Effector CD4-positive, alpha-beta T cell (primary cell): Measurements from ENCODE around the gene SOCS7.
"Not testable (repeated sequence)": the region's sequence is repeated elsewhere in the genome, so short reads cannot be mapped to it uniquely, and the experiment has no call there.

Experiments
- DNase-seq: peaks from one replicate; pipeline ENCODE4 v3.0.0-alpha.2; 2020

SOCS7 gene

DNA sequence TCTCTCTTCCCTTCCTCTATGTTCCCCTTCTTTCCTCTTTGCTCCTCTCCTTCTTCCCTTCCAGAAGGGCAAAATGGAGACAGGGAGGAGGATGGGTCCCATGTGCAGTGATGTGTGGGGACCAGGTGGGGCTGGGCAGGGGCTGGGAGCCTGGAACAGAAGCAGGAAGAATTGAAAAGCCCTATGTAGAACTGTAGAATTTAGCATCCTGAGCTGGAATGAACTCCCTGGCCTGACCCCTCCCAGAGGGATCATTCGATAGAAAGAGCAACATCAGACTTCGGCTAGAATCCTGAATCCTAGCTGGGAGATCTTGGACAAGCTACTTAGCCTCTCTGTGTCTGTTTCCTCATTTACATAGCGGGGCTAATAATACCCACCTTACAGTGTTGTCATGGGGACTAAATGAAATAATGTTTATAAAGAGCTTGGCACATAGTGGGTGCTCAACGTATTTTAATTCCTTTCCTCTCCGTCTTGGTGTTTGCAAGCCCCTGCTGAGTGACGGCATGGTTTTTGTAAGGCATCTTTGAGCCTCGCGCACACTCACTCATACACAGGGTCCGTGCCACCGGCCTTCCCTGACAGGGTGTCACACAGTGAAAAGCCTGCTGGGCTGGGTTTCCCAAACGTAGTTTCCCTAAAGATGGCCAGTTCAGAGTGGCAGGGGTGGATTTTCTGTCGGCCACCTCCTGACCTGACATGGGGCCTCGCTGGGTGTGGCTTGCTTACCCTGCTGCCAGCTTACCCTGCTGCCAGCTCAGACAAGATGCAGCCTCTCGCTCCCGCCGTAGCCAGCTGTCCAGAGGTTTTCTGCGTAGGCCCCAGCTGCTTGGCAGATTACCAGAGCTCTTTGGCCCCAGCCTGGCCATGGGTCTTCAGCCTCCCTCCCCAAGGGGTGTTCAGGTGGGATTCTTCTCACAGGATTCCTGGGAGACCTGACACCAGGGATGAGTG is 70.5 kb downstream of the SOCS7 start:
- DNase-seq, result no peak

DNA sequence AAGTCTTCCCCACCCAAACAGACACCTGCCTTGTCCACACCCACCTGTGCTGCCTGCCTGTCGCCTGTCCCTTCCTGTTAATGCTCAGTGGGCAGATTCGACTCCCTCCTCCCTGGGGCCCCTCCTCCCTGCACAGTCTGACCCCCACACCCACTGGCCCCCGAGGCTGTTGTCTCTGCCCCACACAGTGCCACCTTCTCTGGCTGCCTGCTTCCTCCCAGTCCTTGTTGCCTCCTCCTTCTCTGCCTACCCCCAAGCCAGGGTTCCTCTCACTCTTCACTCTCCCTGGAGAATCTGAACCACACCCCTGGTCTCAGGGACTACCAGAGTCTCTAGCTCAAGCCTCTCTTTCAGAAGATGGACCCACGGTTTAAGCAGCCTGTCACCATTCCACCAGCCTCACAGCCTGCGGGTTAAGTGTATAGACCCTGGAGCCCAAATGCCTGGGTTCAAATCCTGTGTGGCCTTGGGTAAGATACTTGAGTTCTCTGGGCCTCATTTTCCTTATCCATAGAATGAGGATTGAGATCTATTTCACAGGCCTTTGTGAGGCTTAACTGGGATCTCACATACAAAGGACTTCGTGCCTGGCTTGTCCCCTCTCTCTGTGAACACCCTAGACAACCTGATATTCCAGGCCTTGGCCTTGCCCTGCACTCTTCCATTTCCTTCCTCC is 72.8 kb downstream of the SOCS7 start:
- no peak for DNase-seq

DNA sequence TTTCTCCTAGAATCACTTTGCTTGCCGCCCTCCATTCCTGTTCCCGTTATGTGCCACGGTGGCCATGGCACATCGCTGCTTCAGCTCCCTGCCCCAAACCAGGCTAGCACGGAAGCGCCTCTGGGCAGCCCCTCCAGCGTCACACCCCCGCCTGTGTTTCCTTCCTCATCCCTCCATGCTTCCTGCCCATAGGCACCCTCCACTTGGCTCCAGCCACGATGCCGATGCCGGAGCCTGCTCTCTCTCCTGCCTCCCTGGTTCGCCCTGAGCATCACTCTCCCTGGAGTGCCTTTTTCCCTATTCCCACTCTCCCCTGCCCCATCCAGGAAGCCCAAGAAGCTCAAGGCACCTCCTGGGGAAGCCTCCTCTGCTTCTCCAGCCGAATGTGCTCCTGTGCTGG is 73.4 kb downstream of the SOCS7 start:
- DNase-seq, result no peak

DNA sequence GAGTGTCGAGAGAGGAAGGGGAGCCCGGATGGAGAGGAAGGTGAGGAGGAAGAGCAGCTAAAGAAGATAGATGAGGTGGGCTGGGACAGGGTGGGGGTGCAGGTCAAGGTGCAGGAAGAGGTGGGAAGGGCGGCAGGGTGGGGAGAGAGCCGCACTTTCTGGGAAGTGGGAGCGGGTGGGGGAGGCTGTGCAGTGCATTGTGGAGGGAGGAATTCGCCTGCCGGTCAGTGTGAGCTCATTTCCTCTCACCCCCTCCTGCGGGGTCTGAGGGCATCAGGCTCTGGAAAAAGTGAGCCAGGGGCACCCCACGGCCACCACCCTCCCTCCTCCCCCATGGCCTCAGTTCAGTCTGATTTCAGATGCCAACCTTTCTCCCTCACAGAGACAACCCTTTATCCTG is 74.1 kb downstream of the SOCS7 start:
- no peak for DNase-seq

DNA sequence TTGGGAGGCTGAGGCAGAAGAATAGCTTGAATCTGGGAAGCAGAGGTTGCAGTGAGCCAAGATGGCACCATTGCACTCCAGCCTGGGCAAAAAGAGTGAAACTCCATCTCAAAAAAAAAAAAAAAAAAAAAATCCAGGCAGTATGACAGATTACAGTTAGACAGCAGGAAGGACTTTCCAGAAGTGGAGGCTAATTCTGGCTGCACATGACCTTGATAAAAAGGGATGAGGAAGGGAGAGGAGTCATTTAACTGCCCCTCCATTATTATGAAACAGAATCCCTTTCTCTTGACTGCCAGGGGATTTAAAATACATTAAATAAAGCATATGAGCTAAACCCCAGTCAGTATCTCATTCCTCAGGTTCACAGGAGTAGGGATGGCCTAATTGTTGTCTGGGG is 74.8 kb downstream of the SOCS7 start:
- DNase-seq, result no peak

DNA sequence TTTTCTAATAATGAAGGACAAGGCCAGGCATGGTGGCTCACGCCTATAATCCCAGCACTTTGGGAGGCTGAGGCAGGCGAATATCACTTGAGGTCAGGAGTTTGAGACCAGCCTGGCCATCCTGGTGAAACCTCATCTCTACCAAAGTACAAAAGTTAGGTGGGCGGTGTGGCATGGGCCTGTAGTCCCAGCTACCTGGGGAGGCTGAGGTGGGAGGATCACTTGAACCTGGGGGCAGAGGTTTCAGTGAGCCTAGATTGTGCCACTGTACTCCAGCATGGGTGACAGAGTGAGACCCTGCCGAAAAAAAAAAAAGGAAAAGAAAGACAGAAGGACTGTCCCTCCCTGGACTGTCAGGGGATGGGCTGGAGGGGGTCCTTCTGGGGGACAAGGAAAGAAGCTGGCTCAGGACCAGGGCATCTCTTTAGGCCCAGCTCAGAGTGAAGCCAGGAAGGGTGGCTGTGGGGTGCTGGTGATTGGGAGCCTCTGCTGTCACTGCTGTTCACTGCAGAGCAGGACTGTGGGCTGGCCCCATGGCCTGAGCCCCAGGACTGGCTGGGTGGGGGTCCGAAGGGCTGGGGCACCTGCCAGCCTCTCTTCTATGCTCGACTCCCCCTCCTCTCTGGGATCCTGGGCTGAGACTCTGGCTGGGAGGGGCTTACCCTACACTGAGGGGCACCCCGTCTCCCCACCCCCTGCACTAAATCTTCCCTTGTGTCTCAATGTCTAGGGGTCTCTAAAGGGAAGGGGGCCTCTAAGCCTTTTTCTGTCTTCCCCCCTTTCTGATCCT is 75.7 kb downstream of the SOCS7 start:
- no peak for DNase-seq

DNA sequence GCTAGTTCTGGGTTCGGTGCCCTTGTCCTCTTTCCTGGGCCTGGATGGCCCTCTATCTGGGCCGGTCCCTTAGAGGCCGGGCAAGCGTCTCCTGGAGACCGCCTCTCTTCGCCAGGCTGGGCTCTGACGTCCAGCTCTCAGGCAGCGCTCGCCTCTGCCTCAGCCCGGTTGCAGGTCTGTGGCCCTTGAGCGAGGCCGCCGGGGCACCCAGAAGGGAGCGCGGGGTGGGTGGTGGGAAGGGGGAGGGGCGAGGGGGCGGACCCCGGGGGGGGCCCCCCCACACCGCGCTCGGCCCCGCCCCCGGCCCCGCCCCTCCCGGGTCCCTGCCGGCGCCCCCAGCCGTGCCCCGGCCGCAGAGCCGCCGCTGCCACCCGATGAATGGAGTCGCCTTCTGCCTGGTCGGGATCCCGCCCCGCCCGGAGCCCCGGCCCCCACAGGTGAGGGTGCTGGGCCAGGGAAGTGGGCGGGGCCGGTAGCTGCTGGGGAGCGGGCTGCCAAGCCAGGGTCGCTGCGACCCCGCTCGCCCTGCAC is 76.5 kb downstream of the SOCS7 start, which contains the start of gene ARHGAP23:
ARHGAP23 (plus strand) TSS at position 353 of the 531 bp plus-strand sequence; CDS start at position 375, 22 bp downstream.
- DNase-seq, result peak; percentile 23

DNA sequence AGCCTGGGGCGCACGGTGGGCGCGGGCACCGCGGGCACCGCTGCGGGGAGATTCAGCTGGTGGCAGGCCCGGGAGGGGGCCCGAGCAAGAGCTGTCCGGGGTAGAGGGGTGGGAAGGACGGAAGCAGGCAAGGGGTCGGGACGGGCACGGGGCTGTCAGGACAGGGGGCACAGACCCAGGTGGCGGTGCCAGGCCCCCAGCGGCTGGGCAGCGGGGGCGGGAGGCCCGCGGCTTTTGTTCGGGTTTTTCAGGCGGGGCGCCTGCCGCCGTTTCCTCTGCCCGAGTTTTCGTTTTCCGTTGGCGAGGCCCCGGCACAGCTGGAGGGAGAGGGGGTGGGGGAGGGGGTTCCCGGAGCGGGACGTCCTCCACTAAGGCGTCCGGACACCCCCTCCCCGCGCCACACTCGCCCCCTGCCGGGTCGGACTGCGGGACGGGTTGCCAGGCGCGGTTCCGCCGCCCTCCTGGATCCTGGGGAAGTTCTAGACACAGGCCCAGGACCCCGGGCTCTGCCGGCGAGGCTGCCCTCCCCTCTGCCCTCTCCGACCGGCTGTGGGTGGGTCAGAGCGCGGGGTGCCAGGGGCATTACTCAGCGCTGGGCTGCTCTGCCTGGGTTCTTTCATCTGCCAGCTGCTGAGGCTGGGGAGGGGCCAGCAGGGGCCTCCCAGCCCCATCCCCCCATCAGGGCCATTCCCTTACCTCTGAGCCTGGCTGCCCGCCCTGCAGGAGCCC is 77.2 kb downstream of the SOCS7 start:
- DNase-seq, result no peak

DNA sequence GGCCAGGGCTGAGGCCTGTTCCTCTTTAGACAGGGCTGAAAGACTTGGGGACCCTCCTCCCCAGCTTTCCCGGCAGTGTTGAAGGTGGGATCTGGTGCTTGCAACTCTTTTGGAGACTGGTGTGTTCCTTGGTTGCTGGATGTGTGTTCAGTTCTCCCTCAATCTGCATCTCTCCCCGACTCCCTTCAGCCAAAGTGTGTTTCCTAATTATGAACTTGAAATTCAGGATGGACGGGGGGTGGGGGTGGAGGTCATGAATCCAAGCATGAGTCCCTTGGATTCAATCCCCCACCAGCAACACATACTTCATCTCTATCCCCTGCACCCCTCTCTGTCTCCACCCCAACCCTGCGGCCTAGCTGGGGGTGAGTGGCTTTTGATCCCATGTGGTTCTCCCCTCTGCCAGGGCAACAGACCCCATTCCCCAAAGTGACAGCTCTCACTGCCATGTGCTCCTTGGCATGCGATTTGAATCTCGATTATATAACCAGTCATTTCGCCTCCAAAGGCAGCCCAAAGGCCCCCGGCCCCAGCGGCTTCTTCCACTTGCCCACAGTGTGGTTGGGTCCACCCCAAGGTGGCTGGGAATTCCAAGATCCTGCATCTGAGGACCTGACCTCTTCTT is 77.9 kb downstream of the SOCS7 start:
- no peak for DNase-seq

DNA sequence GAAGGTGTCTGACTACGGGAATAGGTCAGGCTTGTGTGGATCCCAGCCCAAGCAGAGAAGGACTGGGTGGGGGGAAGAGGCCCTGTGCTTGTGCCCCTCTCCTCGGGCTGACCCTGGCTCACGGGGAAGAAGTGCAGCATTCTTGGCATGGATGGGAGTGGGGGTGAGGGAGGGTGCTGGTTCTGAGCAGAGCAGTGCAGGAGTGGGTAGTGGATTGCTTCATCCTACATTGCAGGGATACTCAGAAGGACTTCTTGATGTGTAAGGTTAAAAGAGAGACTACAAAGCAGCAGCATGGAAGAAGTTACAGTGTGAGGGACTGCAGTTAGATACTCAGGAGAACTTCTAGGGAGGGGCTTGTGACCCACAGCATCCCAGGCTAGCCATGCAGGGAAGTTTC is 78.7 kb downstream of the SOCS7 start:
- no peak for DNase-seq

DNA sequence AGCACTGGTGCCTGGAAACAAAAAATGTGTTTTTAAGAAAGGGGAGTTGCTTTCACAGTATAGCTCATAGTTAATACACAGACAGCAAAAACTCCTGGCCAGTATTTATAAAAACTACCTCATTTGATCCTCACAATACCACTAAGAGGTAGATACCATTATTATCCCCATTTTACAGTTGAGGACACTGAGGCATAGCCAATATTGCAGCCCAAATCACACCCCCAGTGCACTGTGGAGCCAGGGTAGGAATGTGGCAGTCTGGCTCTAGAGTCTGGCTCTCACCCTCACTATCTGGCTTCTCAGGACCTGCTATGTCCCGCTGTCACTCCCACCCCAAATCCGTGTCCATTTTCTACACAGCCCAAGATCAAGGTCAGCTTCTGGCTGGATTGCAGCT is 79.2 kb downstream of the SOCS7 start:
- no peak for DNase-seq

DNA sequence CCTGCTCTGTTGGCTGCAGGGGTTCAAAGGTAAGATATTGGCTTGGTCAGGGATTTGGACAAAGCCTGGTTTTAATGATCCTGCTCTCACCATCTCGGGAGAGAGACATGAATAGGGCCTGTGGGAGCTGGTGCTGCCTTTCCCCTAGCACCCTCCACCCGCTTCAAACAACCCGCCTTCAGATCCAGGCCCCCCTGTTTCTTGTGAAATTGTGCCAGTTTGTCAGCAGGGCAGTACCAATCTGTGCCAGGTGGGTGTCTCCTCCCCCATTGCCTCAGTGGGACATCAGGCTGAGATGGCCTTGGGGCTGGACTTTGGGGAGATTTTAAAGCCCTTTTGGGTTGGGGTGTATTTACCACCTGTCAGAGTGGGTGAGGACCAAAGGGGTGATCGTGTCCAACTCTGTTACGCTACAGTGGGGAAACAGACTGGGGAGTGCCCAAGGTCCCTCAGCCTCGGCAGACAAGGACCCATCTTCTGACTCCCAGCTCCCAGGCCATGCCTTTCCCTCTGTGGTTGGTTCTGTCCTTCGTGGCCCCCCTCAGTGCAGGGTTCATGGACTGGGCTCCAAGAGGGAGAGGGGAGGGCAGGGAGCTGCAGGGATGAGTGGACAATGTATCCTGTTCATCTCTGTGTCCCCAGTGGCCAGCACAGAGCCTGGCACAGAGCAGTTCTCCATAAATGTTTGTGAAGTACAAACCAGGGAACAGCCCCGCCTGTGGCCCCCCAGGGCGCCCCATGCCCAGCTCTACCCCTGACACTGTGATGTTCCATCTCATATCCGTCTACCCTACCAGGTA is 79.9 kb downstream of the SOCS7 start:
- DNase-seq, result no peak

DNA sequence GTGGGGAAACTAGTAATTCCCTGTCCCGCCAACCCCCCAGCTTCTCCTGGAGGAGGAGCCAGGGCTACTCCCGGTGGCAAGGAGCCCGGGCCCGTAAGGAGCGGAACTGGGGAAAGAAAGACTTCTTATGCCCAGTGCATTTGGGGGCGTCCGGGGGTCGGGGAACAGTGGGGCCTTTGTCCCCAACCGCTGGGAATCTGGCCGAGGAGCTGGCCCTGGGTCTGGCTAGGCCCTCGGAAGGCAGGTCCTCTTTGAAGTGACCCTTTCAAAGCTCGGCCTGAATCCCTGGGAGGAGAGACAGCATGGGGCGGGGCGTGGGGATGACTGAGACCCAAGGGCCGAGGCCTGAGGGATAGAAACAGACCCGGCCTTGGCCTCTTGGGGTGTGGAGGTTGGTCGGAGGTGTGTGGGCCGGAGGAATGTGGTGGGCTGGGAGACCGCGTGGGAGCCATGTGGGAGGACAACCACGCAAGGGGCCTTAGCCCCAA is 82.6 kb downstream of the SOCS7 start:
- DNase-seq, result no peak

DNA sequence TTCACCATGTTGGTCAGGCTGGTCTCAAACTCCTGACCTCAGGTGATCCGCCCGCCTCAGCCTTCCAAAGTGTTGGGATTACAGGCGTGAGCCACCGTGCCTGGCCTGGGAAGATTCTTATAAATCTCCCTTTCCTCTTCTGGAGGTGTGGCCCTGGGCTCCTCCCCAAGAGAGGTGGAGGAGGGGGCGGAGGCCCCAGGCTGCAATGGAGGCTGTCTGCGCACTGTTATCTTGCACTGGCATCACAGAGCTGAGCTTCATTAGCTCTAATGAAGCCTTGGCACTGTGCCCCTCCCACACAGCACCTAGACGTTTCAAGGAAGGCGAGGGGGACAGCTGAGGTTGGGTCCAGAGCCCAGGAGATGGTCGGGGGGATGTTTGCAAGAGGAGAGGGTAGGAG is 84.2 kb downstream of the SOCS7 start:
- DNase-seq, result no peak

DNA sequence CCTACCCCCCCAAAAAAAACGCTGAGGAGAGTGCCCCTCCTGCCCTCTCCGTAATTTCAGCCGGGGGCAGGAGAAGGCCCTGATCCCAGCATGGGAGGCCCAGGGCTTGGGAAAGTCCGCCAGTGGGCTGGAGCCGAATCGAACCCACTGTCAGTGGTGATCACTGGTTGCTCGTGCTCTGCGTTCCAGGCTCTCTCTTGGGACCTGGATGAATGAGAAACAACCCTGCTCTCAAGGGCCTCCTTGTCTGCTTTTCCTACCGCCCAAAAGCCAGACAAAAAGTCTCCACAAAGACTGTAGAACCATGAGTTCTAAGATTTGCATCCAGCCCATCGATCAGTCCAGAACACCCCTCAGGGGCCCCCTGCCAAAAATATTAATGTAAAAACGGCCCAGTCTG is 84.7 kb downstream of the SOCS7 start:
- no peak for DNase-seq

DNA sequence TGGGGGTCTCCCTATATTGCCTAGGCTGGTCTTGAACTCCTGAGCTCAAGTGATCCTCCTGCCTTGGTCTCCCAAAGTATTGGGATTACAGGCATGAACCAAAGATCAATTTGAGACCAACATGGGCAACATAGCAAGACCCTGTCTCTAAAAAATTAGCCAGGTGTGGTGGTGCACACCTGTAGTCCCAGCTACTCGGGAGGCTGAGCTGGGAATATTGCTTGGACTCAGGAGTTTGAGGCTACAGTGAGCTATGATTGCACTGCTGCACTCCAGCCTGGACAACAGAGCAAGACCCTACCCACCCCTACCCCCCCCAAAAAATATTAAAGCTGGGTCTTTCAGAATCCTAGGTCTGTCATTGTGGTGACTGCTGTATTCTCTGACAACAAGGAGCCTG is 85.7 kb downstream of the SOCS7 start:
- not testable (repeated sequence) for DNase-seq

DNA sequence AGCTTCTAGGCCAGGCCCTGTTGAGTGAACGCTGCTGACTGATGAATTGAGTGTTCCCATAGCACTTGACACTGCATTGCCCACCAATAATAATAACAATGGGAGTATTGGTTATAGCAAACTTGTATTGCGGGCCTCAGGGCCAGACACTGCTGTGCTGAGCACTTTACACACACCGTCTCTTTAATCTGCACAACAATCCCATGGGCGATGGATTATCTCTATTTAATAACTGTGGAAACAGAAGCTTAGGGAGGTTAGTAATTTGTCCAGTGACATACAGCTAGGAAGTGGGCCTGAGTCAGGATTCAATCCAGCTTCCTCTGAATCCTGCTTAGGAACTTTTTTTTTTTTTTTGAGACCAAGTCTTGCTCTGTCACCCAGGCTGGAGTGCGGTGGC is 87.8 kb downstream of the SOCS7 start:
- DNase-seq, result no peak

DNA sequence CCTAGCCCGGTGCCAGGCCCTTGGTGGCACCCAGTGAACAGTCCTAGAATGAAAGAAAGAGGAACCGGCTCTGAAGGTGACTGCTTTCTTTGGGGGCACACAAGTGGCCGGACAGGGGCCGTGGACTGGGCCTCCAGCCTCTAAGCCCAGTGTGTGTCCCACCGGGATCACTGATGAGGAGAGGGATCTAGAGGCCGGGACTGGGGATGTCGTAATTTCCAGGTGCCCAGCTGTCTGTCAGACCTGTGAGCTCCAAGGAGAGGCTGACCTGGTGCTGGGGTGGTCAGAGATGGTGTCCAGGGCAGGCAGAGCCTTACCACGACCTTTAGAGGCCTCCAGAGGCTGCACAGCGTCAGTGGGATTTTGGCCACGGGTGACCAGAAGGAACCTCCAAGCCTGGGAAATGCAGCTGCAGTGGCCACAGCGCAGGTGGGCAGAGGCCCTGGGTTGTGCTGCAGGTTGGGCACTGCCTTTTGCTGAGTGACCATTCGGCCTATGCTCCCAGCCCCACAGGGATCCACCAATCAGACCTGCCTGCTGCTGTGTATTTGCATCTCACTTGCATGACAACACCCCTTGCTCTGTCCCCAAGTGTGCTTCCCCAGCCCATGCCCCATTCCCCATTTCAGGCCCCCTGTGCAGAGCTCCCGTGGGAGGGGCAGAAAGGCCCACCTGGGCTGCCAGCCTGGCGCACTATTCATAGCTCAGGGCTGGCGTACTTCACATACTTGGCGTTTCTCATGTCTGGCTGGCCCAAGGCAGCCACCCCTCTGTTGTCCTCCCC is 89.2 kb downstream of the SOCS7 start:
- no peak for DNase-seq

DNA sequence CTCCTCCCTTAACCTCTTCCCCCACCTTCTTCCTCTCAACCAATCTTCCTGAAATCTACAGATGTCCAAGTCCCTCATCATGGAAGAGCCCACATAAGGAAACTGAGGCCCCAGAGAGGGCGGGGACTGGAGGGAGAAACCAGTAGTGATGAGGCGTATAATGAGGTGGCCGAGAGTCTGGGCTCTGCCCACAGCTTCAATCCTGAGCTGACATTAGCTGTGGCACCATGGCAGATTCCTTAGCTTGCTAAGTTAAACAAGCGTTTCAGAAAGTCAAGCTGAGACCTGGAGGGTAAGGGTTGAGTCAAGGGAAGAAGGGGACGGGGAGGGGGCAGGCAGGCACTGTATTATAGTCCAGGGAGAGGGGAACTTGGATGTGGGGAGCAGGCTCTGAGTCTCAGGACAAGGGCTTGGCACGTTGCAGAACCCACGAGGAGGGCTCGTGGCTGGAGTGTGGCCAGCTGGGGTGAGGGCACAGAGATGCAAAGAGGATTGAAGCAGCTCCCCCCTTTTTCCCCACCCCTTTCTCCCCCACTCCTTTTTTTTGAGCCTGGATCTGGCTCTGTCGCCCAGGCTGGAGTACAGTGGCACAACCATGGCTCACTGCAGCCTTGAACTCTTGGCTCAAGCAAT is 89.9 kb downstream of the SOCS7 start:
- DNase-seq, result no peak
